GM12892 (cell line): ENCODE data around the gene MACROD2.

Source experiments
- POLR2A ChIP-seq: IDR thresholded peaks from 2 replicates; pipeline ENCODE4 v1.6.1; 2011; ENCODE audit warnings: low read depth, low read length, control low read depth
- TAF1 ChIP-seq: IDR thresholded peaks from 2 replicates; pipeline ENCODE4 v1.6.1; 2011; ENCODE audit warnings: low read depth, mild to moderate bottlenecking, control low read depth, low read length, borderline replicate concordance

DNA sequence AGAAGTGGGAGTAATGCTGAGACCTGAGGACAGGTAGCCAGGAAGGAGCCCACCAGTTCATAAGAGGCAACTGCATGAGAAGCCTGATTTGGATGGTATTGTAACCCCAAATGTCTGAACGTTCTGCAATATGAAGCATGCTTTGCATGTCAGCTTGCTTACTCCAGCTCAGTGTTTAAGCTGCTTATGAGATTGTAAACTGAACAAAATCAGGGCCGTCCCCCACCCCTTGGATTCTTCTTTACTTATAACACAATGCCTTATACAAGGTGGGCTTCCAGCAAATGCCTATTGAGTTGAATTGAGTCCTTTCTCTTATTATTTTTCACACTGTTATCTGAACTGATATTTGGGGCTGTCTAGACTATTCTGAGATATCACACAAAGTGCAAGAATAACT, 1816.6 kb downstream of the MACROD2 start:
- TF ChIP-seq POLR2A (no peak), TAF1 (no peak)
